Fibroblast of villous mesenchyme (primary cell): ENCODE measurements around the gene VARS1. TPM values are rescaled to one million over a fixed set of nuclear protein-coding genes. Genes with fewer than 3 reads are reported as not detected.
"Not testable (repeated sequence)": the region's sequence is repeated elsewhere in the genome, so short reads cannot be mapped to it uniquely, and the experiment has no call there.

Source experiments
- DNase-seq: peaks from one replicate; pipeline ENCODE4 v3.0.0-alpha.2; 2010; ENCODE audit warnings: low read depth
- H3K4me3 ChIP-seq: 2 replicates; pipeline ENCODE4 v1.5.1; 2011; ENCODE audit warnings: low read depth, mild to moderate bottlenecking, low read length
- total RNA-seq: library from RNA; depleted of rRNA; stranded (reverse); fragments of >200 nt; gene quantifications from 2 replicates; pipeline ENCODE4 v1.2.3, GENCODE V29; 2012
- TF ChIP-seq, protein P1 (sequence below): IDR thresholded peaks from 2 replicates; pipeline ENCODE4 v1.5.1; 2012; ENCODE audit warnings: low read depth, mild to moderate bottlenecking, low read length; ENCODE audit not compliant: insufficient read depth

The VARS1 gene
- total RNA-seq, 1 donor: 60.0 TPM

DNA sequence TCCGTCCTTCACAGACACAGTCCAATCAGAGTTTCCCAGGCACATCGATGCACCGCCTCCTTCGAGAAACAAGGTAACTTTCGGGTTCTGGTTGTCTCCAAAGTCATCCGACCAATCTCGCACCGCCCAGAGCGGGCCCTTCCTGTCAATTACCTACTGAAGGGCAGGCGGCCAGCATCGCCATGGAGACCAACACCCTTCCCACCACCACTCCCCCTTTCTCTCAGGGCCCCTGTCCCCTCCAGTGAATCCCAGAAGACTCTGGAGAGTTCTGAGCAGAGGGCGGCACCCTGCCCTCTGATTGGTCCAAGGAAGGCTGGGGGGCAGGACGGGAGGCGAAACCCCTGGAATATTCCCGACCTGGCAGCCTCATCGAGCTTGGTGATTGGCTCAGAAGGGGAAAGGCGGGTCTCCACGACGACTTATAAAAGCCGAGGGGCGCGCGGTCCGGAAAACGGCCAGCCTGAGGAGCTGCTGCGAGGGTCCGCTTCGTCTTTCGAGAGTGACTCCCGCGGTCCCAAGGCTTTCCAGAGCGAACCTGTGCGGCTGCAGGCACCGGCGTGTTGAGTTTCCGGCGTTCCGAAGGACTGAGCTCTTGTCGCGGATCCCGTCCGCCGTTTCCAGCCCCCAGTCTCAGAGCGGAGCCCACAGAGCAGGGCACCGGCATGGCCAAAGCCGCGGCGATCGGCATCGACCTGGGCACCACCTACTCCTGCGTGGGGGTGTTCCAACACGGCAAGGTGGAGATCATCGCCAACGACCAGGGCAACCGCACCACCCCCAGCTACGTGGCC lies 31.9 kb upstream of the VARS1 start, which contains the start of gene HSPA1B:
TSS of gene HSPA1B (plus strand) at position 453 of the 794 bp plus-strand sequence. CDS start at position 666, 213 bp downstream.
- H3K4me3 ChIP-seq: peak within 1 kb of the TSS; percentile 80
- TF ChIP-seq, protein P1, sequence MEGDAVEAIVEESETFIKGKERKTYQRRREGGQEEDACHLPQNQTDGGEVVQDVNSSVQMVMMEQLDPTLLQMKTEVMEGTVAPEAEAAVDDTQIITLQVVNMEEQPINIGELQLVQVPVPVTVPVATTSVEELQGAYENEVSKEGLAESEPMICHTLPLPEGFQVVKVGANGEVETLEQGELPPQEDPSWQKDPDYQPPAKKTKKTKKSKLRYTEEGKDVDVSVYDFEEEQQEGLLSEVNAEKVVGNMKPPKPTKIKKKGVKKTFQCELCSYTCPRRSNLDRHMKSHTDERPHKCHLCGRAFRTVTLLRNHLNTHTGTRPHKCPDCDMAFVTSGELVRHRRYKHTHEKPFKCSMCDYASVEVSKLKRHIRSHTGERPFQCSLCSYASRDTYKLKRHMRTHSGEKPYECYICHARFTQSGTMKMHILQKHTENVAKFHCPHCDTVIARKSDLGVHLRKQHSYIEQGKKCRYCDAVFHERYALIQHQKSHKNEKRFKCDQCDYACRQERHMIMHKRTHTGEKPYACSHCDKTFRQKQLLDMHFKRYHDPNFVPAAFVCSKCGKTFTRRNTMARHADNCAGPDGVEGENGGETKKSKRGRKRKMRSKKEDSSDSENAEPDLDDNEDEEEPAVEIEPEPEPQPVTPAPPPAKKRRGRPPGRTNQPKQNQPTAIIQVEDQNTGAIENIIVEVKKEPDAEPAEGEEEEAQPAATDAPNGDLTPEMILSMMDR: no peak
- DNase-seq: peak; percentile 100

- H3K4me3 ChIP-seq: peak overlapping the region; percentile 54
- TF ChIP-seq, protein P1: no peak
- peak; percentile 87 for DNase-seq
Measured at GRCh38 chr6:31826793-31827285, 31.3 kb upstream of the VARS1 start.

DNA sequence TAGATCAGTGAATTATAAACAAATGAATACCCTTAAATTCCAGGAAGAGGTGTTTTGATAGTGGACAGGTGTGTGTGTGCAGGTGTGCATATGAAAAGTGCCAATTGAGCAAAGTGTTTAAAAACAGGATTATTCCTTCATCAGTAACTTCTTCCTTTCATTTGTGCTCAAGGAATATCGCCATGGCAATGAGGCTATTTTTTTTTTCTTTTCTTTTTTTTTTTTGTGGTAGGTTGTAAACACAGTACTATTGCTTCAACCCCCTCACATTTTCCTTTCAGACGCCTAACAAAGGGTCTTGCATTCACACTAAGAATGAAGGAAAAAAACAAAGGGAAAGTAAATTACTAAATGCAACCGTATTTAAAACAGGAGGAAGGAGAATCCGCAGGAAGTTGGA lies 30.0 kb upstream of the VARS1 start:
- no peak overlapping the region for H3K4me3 ChIP-seq
- TF ChIP-seq, protein P1: no peak
- DNase-seq: no peak

GRCh38 chr6:31823592-31824196 lies 28.1 kb upstream of the VARS1 start:
- not testable (repeated sequence) for DNase-seq, H3K4me3 ChIP-seq

DNA sequence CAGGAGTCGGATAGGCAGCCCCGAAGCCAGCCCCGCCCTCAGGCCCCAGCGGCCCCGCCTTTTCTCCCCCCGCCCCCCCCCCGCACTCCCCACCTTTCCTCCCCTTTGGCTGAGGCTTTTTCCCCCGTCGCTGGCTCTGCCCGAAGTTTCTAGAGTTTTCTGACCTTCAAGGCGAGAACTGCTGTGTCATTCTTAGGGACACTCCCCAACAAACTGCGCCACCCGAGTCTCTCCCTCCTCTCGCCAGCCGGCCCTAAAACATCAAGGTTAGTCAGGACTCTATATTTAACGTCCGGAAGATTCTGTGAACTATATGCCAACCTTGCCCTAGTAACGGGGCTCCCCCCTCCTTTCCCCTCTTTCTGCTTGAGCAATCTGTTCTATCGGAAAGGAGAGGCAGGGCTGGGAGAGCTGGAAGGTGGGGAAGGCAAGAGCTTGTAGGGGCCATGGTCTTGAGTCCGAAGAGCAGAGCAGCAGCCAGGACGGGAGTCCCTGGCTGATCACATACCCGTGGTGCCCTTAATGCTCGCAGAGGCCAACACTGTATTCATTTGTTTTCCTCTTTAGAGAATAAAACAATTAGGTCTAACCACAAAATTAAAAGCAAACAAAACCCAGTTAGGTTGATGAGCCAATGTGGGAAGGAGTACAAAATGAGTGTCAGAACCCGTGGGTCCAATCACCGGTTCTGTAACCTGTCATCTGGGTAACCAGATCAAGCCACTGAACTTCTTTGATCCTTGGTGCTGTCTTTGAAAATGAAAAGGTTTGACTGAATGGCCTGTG lies 26.7 kb upstream of the VARS1 start:
- TF ChIP-seq, protein P1: no peak
- DNase-seq: peak; percentile 88
- H3K4me3 ChIP-seq: peak overlapping the region; percentile 67

DNA sequence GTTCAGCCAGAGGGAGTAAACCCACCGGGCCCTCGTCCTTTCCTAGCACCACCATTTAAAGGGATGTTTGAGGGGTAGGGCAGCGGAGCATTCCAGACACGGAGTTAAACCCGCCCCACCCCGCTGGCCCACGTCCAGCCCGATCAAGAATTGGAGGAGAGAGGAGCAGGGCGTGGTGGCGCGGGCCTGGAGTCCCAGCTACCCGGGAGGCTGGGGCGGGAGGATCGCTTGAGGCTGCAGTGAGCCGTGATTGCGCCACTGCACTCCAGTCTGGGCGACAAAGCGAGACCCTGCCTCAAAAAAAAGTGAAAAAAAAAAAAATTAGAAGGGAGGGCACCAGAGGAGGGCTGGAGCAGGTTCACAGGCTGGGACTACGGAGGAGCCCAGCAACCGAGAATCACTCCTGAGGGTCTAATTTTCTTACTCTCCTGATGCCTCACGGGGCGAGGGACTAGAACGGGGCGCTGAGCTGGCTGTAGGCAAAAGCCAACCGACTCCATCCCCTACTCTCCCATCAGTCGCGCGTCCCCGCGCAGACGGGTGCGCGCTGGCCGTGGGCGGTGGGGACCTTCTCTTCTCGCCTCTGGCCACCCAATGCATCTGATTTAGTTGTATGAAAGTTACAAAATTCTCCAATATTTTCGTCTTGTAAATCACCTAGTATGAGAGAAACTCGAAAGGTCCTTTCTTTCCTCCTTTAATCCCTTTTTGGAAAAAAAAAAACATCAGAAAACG lies 25.9 kb upstream of the VARS1 start:
- TF ChIP-seq, protein P1: no peak
- peak overlapping the region; percentile 67 for H3K4me3 ChIP-seq
- no peak for DNase-seq

DNA sequence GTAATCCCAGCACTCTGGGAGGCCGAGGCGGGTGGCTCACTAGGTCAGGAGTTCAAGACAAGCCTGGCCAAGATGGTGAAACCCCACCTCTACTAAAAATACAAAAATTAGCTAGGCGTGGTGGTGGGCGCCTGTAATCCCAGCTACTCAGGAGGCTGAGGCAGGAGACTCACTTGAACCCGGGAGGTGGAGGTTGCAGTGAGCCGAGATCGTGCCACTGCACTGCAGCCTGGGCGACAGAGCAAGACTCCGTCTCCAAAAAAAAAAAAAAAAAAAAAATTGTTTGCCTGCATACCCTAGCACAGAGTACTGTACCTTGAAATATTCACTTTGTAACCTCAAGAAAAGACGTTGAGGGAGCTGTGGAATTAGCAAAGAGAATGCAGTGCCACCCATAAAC lies 24.8 kb upstream of the VARS1 start:
- DNase-seq, H3K4me3 ChIP-seq: not testable (repeated sequence)
